Left ventricle myocardium superior (tissue), 1 donor: ENCODE results near the gene SLC2A5. TPM values are rescaled to one million over a fixed set of nuclear protein-coding genes. Genes with fewer than 3 reads are reported as not detected.
A peak's percentile ranks its signal among the peaks of the same experiment; 100 is the strongest.
"Not testable (repeated sequence)": the region's sequence is repeated elsewhere in the genome, so short reads cannot be mapped to it uniquely, and the experiment has no call there.

Source experiments
- ATAC-seq: fragments of 200-7000 bp; cut with Tn5 transposase; one replicate; pipeline ENCODE4 v1.9.1; 2020; ENCODE audit warnings: mild to moderate bottlenecking, moderate library complexity
- DNase-seq: peaks from one replicate; pipeline ENCODE4 v3.0.0-alpha.2; 2020
- intact Hi-C: fragments of 100-400 bp; cut with micrococcal nuclease; formaldehyde crosslinking; loops from one replicate; pipeline ENCODE4 v1.11.0; 2022
- total RNA-seq: library from RNA; stranded (reverse); fragmentation: NEBNext Ultra II Directional; extraction: Animal tissue kit (Norgen Biotek cat#: 25700); gene quantifications from one replicate; pipeline ENCODE4 v1.2.1, GENCODE V29; 2021
- donor health status: DM: no; HTN: yes; CAD: no; lungs with severe emphysema.

SLC2A5 gene
- total RNA-seq, 1 donor from 2014 or later: 3.2 TPM

- DNase-seq: no peak
- ATAC-seq: no peak
- intact Hi-C loops: no loop called here
Observed at GRCh38 chr1:9019896-9020295, 49.5 kb downstream of the SLC2A5 start.

DNA sequence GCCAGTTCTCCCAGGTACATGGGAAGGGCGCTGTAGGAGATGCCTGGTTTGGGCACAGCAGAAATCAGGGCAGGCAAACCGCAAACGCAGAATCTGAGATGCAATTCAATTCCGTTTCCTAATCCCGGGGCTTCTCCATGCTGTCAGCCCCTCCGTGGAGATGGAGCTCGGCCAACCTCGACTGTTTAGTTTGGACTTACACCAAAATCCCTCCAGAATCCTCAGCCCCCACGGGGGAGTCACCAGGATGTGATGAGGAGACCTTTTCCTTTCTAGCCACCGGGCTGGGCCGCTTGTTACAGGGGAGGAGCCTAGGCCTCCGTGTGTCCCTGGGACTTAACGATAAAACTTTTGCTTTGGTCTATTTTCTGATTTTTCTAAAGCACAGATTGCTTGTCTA lies 51.1 kb downstream of the SLC2A5 start:
- no peak for ATAC-seq
- intact Hi-C loops: no loop called here
- DNase-seq: no peak

- ATAC-seq (no peak), DNase-seq (no peak)
- intact Hi-C loops: no loop called here
Observed at GRCh38 chr1:9016455-9016854, 53.0 kb downstream of the SLC2A5 start.

- DNase-seq: no peak
Observed at GRCh38 chr1:9014475-9015375, 54.7 kb downstream of the SLC2A5 start.

GRCh38 chr1:9013819-9014218 lies 55.6 kb downstream of the SLC2A5 start:
- intact Hi-C loops: no loop called here

More at GRCh38 chr1:9014475-9015375, 54.7 kb downstream of the SLC2A5 start:
- intact Hi-C loops: no loop called here
- ATAC-seq: no peak

GRCh38 chr1:9010781-9011323 lies 58.6 kb downstream of the SLC2A5 start:
- ATAC-seq: peak; percentile 72
- DNase-seq: peak; percentile 63
- intact Hi-C loops: no loop called here

More at GRCh38 chr1:9013819-9014218, 55.6 kb downstream of the SLC2A5 start:
- no peak for DNase-seq
- ATAC-seq: no peak

DNA sequence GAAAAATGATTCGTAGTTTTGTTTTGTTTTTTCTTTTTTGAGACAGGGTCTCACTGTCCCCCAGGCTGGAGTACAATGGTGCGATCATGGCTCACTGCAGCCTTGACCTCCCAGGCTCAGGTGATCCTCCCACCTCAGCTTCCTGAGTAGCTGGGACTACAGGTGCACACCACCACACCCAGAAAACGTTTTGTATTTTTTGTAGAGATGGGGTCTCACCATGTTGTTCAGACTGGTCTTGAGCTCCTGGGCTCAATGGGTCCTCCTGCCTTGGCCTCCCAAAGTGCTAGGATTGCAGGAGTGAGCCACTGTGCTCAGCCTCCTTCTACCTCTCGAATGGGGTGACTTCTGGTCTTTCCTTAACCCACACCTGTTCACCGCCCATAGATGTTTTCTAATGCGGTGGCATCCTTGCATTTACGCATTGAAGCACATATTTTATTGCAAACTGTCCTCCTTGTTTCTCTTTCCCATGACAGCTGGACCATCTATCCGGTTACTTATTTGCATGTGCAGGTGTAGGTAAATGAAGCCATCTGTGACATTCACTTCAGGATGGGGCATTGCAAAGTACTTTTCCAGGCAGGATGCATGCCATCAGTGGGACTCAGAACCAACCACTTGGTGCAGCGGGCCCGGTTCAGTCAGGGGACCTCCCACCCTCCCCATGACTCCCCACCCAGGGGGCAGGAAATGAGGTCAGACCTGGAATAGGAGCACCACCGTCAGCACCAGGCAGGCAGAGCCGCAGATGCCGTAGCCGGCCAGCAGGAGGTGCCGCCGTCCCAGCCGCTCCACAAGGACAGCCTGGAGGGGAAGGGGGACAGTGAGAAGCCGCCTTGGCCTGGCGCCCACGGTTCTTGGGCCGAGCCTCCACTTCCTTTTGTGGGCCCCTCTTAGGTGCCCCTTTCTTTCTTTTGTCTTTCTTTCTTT lies 59.7 kb downstream of the SLC2A5 start:
- ATAC-seq (peak; percentile 29), DNase-seq (peak; percentile 57)
- intact Hi-C loops: loop anchor here (10.0 kb wide), 1 partner anchor 85 kb away; no protein-coding TSS in a partner anchor

DNA sequence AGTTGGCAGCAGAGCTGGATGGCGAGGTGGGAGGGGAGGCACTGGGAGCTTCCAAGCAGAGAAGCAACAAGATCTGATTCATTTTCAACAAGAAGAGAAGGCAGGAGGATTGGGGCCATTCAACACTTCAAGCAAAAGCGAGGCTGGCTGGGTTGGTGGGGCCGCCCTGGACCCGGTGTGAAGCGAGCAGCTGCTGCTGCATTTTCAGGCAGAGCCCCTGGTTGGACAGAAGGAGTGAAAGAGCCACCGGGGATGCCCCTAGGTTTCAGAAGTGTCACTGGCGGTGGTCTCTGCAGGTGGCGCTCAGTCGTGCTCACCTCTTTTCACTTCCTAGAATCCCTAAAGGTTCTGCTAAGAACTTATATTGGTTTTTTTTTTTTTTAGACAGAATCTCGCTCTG lies 61.2 kb downstream of the SLC2A5 start:
- intact Hi-C loops: loop anchor here (10.0 kb wide), 1 partner anchor 87 kb away; no protein-coding TSS in a partner anchor
- DNase-seq (no peak), ATAC-seq (no peak)

- no peak for DNase-seq
- no peak for ATAC-seq
- intact Hi-C loops: loop anchor here (10.0 kb wide), 1 partner anchor 88 kb away; no protein-coding TSS in a partner anchor
Observed at GRCh38 chr1:9006956-9007615, 62.3 kb downstream of the SLC2A5 start.

GRCh38 chr1:9005395-9005708 lies 64.1 kb downstream of the SLC2A5 start:
- no peak for ATAC-seq
- intact Hi-C loops: loop anchor here (10.0 kb wide), 1 partner anchor 89 kb away; no protein-coding TSS in a partner anchor
- no peak for DNase-seq

- intact Hi-C loops: loop anchor here (10.0 kb wide), 1 partner anchor 90 kb away; no protein-coding TSS in a partner anchor
- ATAC-seq (peak; percentile 87), DNase-seq (peak; percentile 90)
Observed at GRCh38 chr1:9004700-9005394, 64.6 kb downstream of the SLC2A5 start.

DNA sequence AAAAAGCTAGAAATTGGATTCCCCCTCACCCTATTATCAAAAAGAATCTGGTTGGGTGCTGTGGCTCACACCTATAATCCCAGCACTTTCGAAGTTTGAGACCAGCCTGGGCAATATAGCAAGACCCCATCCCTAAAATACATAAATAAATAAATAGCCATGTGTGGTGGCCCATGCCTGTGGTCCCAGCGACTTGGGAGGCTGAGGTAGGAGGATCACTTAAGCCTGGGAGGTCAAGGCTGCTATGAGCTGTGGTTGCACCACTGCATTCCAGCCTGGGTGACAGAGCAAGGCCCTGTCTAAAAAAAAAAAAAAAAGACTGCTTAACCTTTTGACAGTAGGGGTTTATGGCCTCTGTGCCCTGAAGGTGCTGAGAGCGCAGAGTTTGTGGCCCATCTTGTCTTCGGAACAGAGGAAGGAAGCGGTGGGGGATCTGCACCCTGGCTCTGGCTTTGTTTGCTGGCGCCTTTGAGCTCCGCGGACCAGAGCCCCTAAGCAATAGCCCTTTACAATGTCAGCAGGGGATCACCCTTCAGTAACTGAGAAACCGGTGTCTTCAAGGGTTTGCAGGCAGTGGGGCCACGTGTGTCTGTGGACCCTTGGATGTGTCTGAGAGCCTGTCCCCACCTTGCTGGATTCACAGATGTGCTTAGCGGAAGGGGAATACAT lies 65.3 kb downstream of the SLC2A5 start:
- intact Hi-C loops: loop anchor here (10.0 kb wide), 1 partner anchor 91 kb away; no protein-coding TSS in a partner anchor
- DNase-seq (no peak), ATAC-seq (no peak)

DNA sequence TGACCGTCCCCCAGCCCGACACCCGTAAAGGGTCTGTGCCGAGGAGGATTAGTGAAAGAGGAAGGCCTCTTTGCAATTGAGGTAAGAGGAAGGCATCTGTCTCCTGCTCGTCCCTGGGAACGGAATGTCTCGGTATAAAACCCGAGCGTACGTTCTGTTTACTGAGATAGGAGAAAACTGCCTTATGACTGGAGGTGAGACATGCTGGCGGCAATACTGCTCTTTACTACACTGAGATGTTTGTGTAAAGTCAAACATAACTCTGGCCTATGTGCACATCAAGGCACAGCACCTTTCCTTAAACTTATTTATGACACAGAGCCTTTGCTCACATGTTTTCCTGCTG lies 67.2 kb downstream of the SLC2A5 start:
- not testable (repeated sequence) for DNase-seq, ATAC-seq
- intact Hi-C loops: loop anchor here (10.0 kb wide), 1 partner anchor 93 kb away; no protein-coding TSS in a partner anchor

GRCh38 chr1:9001534-9002214 lies 67.8 kb downstream of the SLC2A5 start:
- intact Hi-C loops: loop anchor here (10.0 kb wide), 1 partner anchor 93 kb away; no protein-coding TSS in a partner anchor
- not testable (repeated sequence) for DNase-seq, ATAC-seq

GRCh38 chr1:8993962-8994675 lies 75.3 kb downstream of the SLC2A5 start:
- intact Hi-C loops, ATAC-seq, DNase-seq: not testable (repeated sequence)

DNA sequence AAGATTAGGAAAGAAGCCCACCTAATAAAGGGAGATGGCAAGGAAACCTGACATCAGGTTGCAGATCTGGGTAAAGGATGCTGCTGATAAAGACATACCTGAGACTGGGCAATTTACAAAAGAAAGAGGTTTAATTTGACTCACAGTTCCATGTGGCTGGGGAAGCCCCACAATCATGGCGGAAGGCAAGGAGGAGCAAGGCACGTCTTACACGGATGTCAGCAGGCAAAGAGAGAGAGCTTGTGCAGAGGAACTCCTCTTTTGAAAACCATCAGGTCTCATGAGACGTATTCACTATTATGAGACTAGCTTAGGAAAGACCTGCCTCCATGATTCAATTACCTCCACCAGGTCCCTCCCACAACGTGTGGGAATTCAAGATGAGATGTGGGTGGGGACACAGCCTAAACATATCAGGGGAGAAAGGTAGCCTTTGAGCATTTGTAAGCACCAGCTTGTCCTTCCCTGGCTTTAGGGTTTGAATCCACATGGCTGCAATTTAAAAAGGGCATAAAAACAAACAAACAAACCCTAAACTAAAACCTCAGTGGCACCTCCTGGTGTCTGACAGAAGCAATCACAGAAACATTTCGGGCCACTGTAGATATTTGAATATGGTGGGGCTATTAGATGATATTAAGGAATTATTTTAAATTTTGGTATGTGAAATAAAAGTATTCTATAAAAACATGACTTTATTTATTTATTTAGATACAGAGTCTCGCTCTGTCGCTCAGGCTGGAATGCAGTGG lies 76.3 kb downstream of the SLC2A5 start:
- intact Hi-C loops: no loop called here
- ATAC-seq (no peak), DNase-seq (no peak)
